ENCODE results near the gene COL5A1.

GRCh38 chr9:134712243-134712642 lies 70.6 kb downstream of the COL5A1 start:
- TF ChIP-seq CTCF (conservative IDR thresholded peaks at IDR 0.05; ENCODE audit: low read depth in 2 of 2) = no peak
- no peak for TF ChIP-seq EZH2phosphoT487 (IDR thresholded peaks at IDR 0.05; ENCODE audit: unreplicated experiment)
- TF ChIP-seq ETS1 (IDR thresholded peaks at IDR 0.05) = no peak
- TF ChIP-seq ZNF331 (CRISPR knock-in tag; IDR thresholded peaks at IDR 0.05; ENCODE audit: low read depth) = no peak
- TF ChIP-seq CREB1 (CRISPR knock-in tag; IDR thresholded peaks at IDR 0.05; ENCODE audit: low read depth) = no peak
- TF ChIP-seq REST (IDR thresholded peaks at IDR 0.05; ENCODE audit: unreplicated experiment) = no peak
- no peak for TF ChIP-seq EZH2 (IDR thresholded peaks at IDR 0.05; ENCODE audit: low read depth, unreplicated experiment)
- TF ChIP-seq STAT1 (IDR thresholded peaks at IDR 0.05; ENCODE audit: unreplicated experiment) = no peak
- TF ChIP-seq POLR2AphosphoS5 (IDR thresholded peaks at IDR 0.05; ENCODE audit: low read depth) = no peak
- no peak for TF ChIP-seq NANOG (IDR thresholded peaks at IDR 0.05; ENCODE audit: borderline replicate concordance)
- no peak for TF ChIP-seq ZNF462 (CRISPR knock-in tag; IDR thresholded peaks at IDR 0.05)
- TF ChIP-seq JUNB (IDR thresholded peaks at IDR 0.05; ENCODE audit: unreplicated experiment) = no peak
- no peak for TF ChIP-seq ZNF114 (CRISPR knock-in tag; IDR thresholded peaks at IDR 0.05)

Data from GM23338 (cell line).